Activated T-helper 1 cell treated with anti-CD3 and anti-CD28 coated beads, Interleukin-12 subunit alpha, Interleukin-12 subunit beta, Interleukin-2, Interleukin-4 antibody, amounts not matched to agents 30 ng/mL and 10 ng/mL and 1 ng/mL, durations not matched to agents 14 hours and 24 hours and 36 hours (primary cell): ENCODE measurements around the gene PPM1D. TPM values are rescaled to one million over a fixed set of nuclear protein-coding genes. Genes with fewer than 3 reads are reported as not detected.

Experiments used
- DNase-seq: peaks from one replicate; pipeline ENCODE4 v3.0.0; 2021; ENCODE audit warnings: low spot score
- H3K27ac Mint-ChIP-seq: one replicate; pipeline ENCODE4 v1.8.0; 2021; ENCODE audit warnings: mild to moderate bottlenecking, mixed read lengths
- H3K27me3 Mint-ChIP-seq: one replicate; pipeline ENCODE4 v1.8.0; 2022; ENCODE audit warnings: mild to moderate bottlenecking, moderate library complexity, mixed read lengths; ENCODE audit not compliant: insufficient read depth
- H3K36me3 Mint-ChIP-seq: one replicate; pipeline ENCODE4 v1.8.0; 2021; ENCODE audit warnings: low read depth, mixed read lengths
- H3K4me1 Mint-ChIP-seq: one replicate; pipeline ENCODE4 v1.8.0; 2021; ENCODE audit warnings: low read depth, mixed read lengths
- H3K4me3 Mint-ChIP-seq: one replicate; pipeline ENCODE4 v1.8.0; 2021; ENCODE audit warnings: mild to moderate bottlenecking, moderate library complexity, mixed read lengths
- H3K9me3 Mint-ChIP-seq: one replicate; pipeline ENCODE4 v1.8.0; 2021; ENCODE audit warnings: mixed read lengths
- intact Hi-C: fragments of 100-400 bp; cut with micrococcal nuclease; formaldehyde crosslinking; loops from one replicate; pipeline ENCODE4 v1.15.1; 2024
- total RNA-seq: library from RNA; stranded (reverse); gene quantifications from 2 replicates; pipeline ENCODE4 v1.2.3, GENCODE V29; 2022

The PPM1D gene
- total RNA-seq, 1 donor from 2014 or later, result 18.6 TPM

DNA sequence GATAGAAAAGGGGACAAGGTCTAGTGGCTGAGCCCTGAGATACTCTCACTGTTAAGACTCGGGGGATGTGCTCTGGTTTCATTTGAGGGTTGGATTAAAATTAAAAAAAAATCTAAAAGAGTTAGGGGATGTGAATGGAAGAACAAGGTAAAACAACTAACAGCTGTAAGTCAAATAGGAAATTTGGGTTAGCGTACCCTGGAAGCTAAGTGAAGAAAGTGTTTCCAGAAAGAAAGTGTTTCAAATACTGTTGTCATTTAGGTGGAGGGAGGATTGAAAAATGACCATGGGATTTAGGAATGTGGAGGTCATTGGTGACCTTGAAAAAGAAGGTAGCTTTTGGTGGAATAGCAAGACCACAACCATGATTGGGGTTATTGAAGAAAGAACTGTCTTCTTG, 37.7 kb downstream of the PPM1D start:
- DNase-seq, result no peak
- Mint-ChIP-seq H3K27me3 (no peaks in the 10 kb centered on the region), H3K36me3 (peaks cover 20% of the 10 kb centered on the region), H3K4me1 (peaks cover 10% of the 10 kb centered on the region), H3K4me3 (no peak overlapping the region), H3K9me3 (no peaks in the 10 kb centered on the region), H3K27ac (no peak overlapping the region)
- intact Hi-C loops, result loop anchor here (1.0 to 10.0 kb wide), 7 partner anchors 37 to 493 kb away; partner anchors contain the start of genes APPBP2, BCAS3, CA4 and PPM1D

DNA sequence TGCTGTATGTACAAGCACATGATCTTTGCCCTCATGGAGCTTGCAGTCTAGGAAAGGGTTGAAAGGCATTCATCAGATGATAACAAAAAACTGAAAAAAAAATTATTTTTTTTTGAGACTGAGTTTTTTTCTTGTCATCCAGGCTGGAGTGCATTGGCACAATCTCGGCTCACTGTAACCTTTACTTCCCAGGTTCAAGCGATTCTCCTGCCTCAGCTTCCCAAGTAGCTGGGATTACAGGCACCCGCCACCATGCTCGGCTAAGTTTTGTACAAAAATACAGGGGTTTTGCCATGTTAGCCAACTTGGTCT, 39.0 kb downstream of the PPM1D start:
- peaks cover 20% of the 10 kb centered on the region for H3K36me3 Mint-ChIP-seq
- H3K9me3 Mint-ChIP-seq, result no peaks in the 10 kb centered on the region
- no peak for DNase-seq
- H3K27me3 Mint-ChIP-seq, result no peaks in the 10 kb centered on the region
- intact Hi-C loops, result loop anchor here (2.0 to 10.0 kb wide), 3 partner anchors 38 to 494 kb away; partner anchors contain the start of genes BCAS3 and CA4
- H3K4me3 Mint-ChIP-seq, result no peak overlapping the region
- H3K27ac Mint-ChIP-seq, result no peak overlapping the region
- H3K4me1 Mint-ChIP-seq, result peaks cover 10% of the 10 kb centered on the region

DNA sequence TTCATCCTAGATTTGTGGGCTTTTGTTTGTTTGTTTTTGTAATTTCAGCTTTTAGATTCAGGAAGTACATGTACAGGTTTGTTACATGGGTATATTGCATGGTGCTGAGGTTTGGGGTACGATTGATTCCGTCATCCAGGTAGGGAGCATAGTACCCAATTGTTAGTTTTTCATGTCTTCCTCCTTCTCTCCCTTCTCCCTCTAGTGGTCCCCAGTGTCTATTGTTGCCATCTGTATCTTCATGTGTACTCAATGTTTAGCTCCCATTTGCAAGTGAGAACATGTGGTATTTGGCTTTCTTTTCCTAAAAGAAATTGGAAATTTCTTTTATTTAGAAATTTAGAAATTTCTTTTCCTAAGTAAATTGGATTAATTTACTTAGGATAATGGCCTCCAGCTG, 40.5 kb downstream of the PPM1D start:
- Mint-ChIP-seq H3K36me3 (peaks cover 20% of the 10 kb centered on the region), H3K4me3 (no peak overlapping the region), H3K27me3 (no peaks in the 10 kb centered on the region), H3K9me3 (no peaks in the 10 kb centered on the region), H3K4me1 (peaks cover 10% of the 10 kb centered on the region), H3K27ac (no peak overlapping the region)
- DNase-seq, result no peak
- intact Hi-C loops, result no loop called here

DNA sequence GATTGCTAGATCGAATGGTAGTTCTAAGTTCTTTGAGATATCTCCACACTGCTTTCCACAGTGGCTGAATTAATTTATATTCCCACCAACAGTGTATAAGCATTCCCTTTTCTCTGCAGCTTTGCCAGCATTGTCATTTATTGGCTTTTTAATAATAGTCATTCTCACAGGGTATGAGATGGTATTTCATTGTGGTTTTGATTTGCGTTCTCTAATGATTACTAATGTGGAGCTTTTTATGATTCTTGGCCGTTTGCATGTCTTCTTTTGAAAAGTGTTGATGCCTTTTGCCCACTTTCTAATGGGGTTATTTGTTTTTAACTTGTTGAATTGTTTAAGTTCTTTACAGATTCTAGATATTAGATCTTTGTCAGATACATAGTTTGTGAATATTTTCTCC, 41.1 kb downstream of the PPM1D start:
- intact Hi-C loops, result no loop called here
- Mint-ChIP-seq H3K36me3 (peaks cover 18% of the 10 kb centered on the region), H3K9me3 (no peaks in the 10 kb centered on the region), H3K27me3 (no peaks in the 10 kb centered on the region), H3K4me1 (peaks cover 10% of the 10 kb centered on the region), H3K4me3 (no peak overlapping the region), H3K27ac (no peak overlapping the region)
- no peak for DNase-seq

DNA sequence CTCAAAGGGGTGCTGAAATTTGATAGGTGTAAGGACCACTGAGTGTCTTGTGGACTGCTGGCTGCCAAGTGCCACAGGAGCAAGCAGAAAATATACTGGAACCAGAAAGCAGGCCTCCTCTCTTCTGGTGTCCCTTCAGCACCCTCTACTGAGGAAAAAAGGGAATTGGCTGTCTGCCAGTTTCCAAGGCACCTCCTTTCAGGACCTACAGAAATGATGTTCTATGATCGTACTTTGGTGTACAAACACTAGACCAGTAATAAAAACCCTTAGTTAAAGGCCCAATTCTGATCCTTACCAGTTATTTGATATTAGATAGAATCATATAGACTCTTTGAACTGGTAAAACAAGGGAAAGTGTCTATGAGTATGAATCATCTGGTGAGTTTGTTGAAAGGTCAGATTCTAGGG, 41.8 kb downstream of the PPM1D start:
- Mint-ChIP-seq H3K4me3 (no peak overlapping the region), H3K4me1 (peaks cover 15% of the 10 kb centered on the region), H3K27ac (no peak overlapping the region), H3K27me3 (no peaks in the 10 kb centered on the region), H3K9me3 (no peaks in the 10 kb centered on the region), H3K36me3 (peaks cover 19% of the 10 kb centered on the region)
- DNase-seq, result peak; percentile 26
- intact Hi-C loops, result loop anchor here (1.0 kb wide), 1 partner anchor 35 kb away; the partner anchor contains the start of gene BCAS3

DNA sequence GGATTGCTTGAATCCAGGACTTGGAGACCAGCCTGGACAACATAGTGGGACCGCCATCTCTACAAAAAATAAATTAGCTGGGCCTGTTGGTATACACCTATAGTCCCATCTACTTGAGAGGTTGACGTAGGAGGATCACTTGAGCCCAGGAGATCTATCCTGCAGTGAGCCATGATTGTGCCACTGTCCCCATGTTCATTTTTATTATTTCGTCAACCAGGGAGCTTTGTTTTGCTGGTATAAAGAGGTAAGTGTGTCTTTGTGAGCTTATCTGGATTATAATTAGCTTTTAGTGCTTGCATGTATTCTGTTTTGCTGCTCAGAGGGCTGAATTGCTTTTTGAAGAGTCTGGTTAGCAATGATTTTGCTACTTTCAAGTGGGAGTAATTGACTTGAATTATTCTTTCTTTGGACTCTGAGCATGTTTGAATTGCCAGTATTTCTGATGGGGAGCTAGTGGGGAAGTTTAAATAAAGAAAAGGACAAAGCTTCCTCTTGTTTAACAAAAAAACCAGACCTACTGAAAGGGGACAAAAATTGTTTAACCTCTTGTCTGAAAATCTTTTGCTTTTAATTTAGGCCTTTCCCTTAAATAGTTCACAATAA, 46.0 kb downstream of the PPM1D start:
- Mint-ChIP-seq H3K4me3 (no peak overlapping the region), H3K4me1 (peaks cover 15% of the 10 kb centered on the region), H3K27ac (no peak overlapping the region), H3K27me3 (no peaks in the 10 kb centered on the region), H3K36me3 (peaks cover 21% of the 10 kb centered on the region), H3K9me3 (no peaks in the 10 kb centered on the region)
- no peak for DNase-seq
- intact Hi-C loops, result no loop called here

DNA sequence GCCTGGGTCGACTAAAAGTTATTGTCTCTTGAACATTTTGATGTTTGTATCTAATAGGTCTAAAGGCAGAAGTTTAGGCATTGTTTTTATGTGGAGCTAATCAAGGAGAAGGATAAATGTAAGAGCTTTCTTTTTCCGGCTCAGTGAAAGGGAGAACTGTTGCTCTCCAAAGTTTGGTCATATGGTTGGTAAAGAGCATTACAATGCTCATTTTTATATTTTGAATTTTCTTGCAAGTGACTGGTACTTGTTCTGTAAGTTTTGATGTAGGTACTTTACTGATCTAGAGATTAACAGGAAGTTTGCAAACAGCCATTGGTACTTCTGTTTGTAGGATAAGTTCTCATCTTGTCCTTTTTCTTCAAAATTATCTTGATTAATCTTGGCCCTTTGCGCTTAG, 46.7 kb downstream of the PPM1D start:
- peaks cover 22% of the 10 kb centered on the region for H3K36me3 Mint-ChIP-seq
- peaks cover 10% of the 10 kb centered on the region for H3K4me1 Mint-ChIP-seq

DNA sequence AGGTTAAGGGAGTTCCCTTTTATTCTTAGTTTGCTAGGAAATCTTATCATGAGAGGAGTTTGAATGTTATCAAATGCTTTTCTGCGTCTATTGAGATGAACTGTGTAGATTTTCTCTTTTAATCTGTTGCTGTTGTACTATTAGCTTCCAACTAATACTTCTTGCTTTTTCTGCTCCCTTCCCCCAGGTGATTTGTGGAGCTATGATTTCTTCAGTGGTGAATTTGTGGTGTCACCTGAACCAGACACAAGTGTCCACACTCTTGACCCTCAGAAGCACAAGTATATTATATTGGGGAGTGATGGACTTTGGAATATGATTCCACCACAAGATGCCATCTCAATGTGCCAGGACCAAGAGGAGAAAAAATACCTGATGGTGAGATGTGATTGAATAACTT, 47.7 kb downstream of the PPM1D start:
- no peak overlapping the region for H3K27ac Mint-ChIP-seq
- peaks cover 25% of the 10 kb centered on the region for H3K36me3 Mint-ChIP-seq
- H3K4me1 Mint-ChIP-seq, result peaks cover 14% of the 10 kb centered on the region

More for the DNA sequence above, 46.7 kb downstream of the PPM1D start:
- no peaks in the 10 kb centered on the region for H3K9me3 Mint-ChIP-seq
- no peak overlapping the region for H3K27ac Mint-ChIP-seq
- no peaks in the 10 kb centered on the region for H3K27me3 Mint-ChIP-seq
- DNase-seq, result no peak
- H3K4me3 Mint-ChIP-seq, result no peak overlapping the region
- intact Hi-C loops, result no loop called here

DNA sequence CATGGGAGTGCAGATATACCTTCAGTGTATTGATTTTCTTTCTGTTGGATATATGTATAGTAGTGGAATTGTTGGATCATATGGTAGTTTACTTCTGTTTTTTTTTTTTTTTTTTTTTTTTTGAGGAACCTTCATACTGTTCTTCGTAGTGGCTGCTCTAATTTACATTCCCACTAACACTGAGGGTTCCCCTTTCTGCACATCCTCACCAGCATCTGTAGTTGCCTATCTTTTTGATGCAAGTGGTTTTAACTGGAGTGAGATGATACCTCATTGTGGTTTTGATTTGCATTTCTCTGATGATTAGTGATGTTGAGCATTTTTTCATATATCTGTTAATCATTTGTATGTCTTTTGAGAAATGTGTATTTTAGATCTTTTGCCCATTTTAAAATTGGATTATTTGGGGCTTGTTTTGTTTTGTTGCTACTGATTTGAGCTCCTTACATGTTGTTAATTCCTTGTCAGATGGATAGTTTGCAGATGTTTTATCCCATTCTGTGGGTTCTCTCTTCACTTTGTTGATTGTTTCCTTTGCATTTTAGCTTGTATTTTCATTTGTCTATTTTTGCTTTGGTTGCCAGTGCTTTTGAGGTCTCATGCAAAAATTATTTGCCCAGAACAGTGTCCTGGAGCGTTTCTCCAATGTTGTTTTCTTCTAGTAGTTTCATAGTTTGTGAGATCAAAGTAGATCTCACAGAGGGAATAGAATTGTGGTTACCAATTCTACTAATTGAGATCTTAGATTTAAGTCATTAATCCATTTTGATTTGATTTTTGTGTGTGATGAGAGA, 52.7 kb downstream of the PPM1D start:
- intact Hi-C loops, result no loop called here
- Mint-ChIP-seq H3K9me3 (no peaks in the 10 kb centered on the region), H3K27ac (no peak overlapping the region), H3K4me3 (no peak overlapping the region), H3K36me3 (peaks cover 28% of the 10 kb centered on the region), H3K27me3 (no peaks in the 10 kb centered on the region), H3K4me1 (peaks cover 18% of the 10 kb centered on the region)
- DNase-seq, result no peak

More for the DNA sequence above, 47.7 kb downstream of the PPM1D start:
- Mint-ChIP-seq H3K9me3 (no peaks in the 10 kb centered on the region), H3K27me3 (no peaks in the 10 kb centered on the region), H3K4me3 (no peak overlapping the region)
- DNase-seq, result no peak
- intact Hi-C loops, result no loop called here

DNA sequence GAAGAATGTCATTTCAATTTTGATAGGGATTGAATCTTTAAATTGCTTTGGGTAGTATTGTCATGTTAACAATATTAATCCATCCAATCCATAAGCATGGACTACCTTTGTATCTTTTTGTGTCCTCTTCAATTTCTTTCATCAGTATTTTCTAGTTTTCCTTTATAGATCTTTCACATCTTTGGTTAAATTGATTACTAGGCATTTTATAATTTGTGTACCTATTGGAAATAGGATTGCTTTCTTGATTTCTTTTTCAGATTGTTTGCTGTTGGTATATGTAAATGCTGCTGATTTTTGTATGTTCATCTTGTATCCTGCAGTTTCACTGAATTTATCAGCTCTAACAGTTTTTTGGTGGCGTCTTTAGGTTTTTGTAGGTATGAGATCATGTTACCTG, 53.6 kb downstream of the PPM1D start:
- peaks cover 23% of the 10 kb centered on the region for H3K36me3 Mint-ChIP-seq
- no peak overlapping the region for H3K4me3 Mint-ChIP-seq
- no peaks in the 10 kb centered on the region for H3K9me3 Mint-ChIP-seq
- no peak overlapping the region for H3K27ac Mint-ChIP-seq
- intact Hi-C loops, result no loop called here
- peaks cover 18% of the 10 kb centered on the region for H3K4me1 Mint-ChIP-seq
- DNase-seq, result no peak
- no peaks in the 10 kb centered on the region for H3K27me3 Mint-ChIP-seq

DNA sequence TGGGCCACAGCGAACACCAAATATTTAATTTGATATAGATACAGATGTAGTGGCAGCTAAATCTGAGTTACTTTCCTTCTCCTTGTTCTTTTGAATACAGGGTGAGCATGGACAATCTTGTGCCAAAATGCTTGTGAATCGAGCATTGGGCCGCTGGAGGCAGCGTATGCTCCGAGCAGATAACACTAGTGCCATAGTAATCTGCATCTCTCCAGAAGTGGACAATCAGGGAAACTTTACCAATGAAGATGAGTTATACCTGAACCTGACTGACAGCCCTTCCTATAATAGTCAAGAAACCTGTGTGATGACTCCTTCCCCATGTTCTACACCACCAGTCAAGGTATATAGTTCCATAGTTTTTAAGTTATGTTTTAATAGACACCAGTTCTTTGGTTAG, 56.5 kb downstream of the PPM1D start:
- intact Hi-C loops, result no loop called here
- H3K4me3 Mint-ChIP-seq, result no peak overlapping the region
- H3K36me3 Mint-ChIP-seq, result peaks cover 9% of the 10 kb centered on the region
- H3K27me3 Mint-ChIP-seq, result no peaks in the 10 kb centered on the region
- H3K27ac Mint-ChIP-seq, result no peak overlapping the region
- H3K4me1 Mint-ChIP-seq, result peaks cover 22% of the 10 kb centered on the region
- no peaks in the 10 kb centered on the region for H3K9me3 Mint-ChIP-seq
- DNase-seq, result no peak

DNA sequence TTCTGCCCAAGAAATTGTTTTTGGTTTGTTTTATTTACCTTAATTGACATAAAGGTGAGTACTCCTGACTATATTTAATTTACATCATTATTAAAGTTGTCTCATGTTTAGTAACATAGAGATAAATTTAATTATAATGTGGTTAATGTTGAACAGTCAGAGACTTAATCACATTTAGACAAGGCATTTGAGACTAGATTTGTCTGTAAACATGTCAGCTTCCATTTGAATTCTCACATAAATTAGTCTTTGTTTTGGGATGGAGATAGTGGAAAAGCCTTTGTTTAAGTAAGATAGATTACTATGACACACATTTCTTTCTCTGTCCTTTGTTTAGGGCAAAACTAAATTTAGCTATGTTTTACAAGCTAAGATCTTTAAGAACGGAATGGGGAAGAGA, 59.2 kb downstream of the PPM1D start:
- intact Hi-C loops, result no loop called here
- peaks cover 11% of the 10 kb centered on the region for H3K36me3 Mint-ChIP-seq
- DNase-seq, result no peak
- no peak overlapping the region for H3K27ac Mint-ChIP-seq
- H3K4me3 Mint-ChIP-seq, result no peak overlapping the region
- H3K9me3 Mint-ChIP-seq, result no peaks in the 10 kb centered on the region
- peaks cover 9% of the 10 kb centered on the region for H3K4me1 Mint-ChIP-seq
- H3K27me3 Mint-ChIP-seq, result no peaks in the 10 kb centered on the region

DNA sequence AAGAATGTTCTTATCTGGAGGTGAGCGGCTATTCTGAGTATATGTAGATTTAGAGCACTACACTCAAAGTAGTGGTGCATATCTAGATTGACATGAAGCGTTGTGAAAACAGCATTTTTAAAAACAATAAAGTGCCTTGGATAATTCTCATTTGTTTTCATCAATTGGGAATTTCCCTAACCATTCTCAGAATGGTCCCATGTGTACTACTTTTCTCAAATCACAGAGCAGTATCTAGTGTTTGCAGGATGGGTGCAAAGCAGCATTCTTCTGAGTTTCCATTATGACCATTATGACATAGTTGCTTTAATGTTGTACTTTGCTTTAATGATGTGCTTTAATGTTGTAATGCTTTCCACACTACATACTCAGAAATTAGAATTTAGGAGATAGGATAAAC, 61.5 kb downstream of the PPM1D start:
- DNase-seq, result no peak
- Mint-ChIP-seq H3K4me3 (no peak overlapping the region), H3K4me1 (peaks cover 9% of the 10 kb centered on the region), H3K9me3 (no peaks in the 10 kb centered on the region), H3K36me3 (peaks cover 11% of the 10 kb centered on the region), H3K27me3 (no peaks in the 10 kb centered on the region), H3K27ac (no peak overlapping the region)
- intact Hi-C loops, result no loop called here
